OCI-LY7 (cell line): ENCODE results near the gene DDX19B. TPM values are rescaled to one million over a fixed set of nuclear protein-coding genes. Genes with fewer than 3 reads are reported as not detected.
A peak's percentile ranks its signal among the peaks of the same experiment; 100 is the strongest.

Experiments used
- BruUV-seq: library from RNA; stranded (reverse); fragments of 400-500 nt; replicated peaks from 2 replicates; lab custom pipeline; 2021; lab: Mats Ljungman, UMichigan
- CTCF ChIA-PET: fragments of 300-600 bp; sonication (Branson Sonifier 250); formaldehyde crosslinking; loops from one replicate; lab custom pipeline; 2022; ENCODE audit warnings: antibody characterized with exemption; ENCODE audit not compliant: unreplicated experiment; lab: Charles Lee
- POLR2A ChIA-PET: fragments of 300-600 bp; sonication (Branson Sonifier 250); formaldehyde crosslinking; loops from one replicate; lab custom pipeline; 2022; ENCODE audit warnings: antibody characterized with exemption; lab: Charles Lee
- DNase-seq: peaks from one replicate; pipeline ENCODE4 v3.0.0-alpha.2; 2015; ENCODE audit warnings: low spot score
- H2AFZ ChIP-seq: fragments of 200-600 bp; sonication (generic), shearing (Covaris generic); 2 replicates; pipeline ENCODE4 v1.6.1; 2014; ENCODE audit warnings: mild to moderate bottlenecking, antibody characterized with exemption, low read length, moderate library complexity
- H3K27ac ChIP-seq: fragments of 200-600 bp; sonication (generic); 2 replicates; pipeline ENCODE4 v1.5.1; 2014; ENCODE audit warnings: mixed run types, low read depth, mild to moderate bottlenecking, moderate library complexity, low read length, inconsistent platforms; ENCODE audit not compliant: poor library complexity, severe bottlenecking
- H3K36me3 ChIP-seq: fragments of 200-600 bp; sonication (generic); 2 replicates; pipeline ENCODE4 v1.6.1; 2014; ENCODE audit warnings: mild to moderate bottlenecking, antibody characterized with exemption, low read length, moderate library complexity, mixed read lengths; ENCODE audit not compliant: insufficient read depth
- H3K4me1 ChIP-seq: fragments of 200-600 bp; sonication (generic); 2 replicates; pipeline ENCODE4 v1.5.1; 2014; ENCODE audit warnings: mild to moderate bottlenecking, low read length; ENCODE audit not compliant: insufficient read depth, poor library complexity, severe bottlenecking
- H3K4me2 ChIP-seq: fragments of 200-600 bp; sonication (generic); 2 replicates; pipeline ENCODE4 v1.6.1; 2014; ENCODE audit warnings: mild to moderate bottlenecking, low read length
- H3K4me3 ChIP-seq: fragments of 200-600 bp; sonication (generic); 2 replicates; pipeline ENCODE4 v1.5.1; 2014; ENCODE audit warnings: mild to moderate bottlenecking, low read depth, low read length; ENCODE audit not compliant: poor library complexity, severe bottlenecking
- H3K79me2 ChIP-seq: fragments of 200-600 bp; sonication (generic); 2 replicates; pipeline ENCODE4 v1.6.1; 2016; ENCODE audit warnings: low read depth, mild to moderate bottlenecking, low read length, moderate library complexity, mixed read lengths; ENCODE audit not compliant: insufficient read depth
- H3K9me2 ChIP-seq: fragments of 200-600 bp; sonication (generic); 2 replicates; pipeline ENCODE4 v1.6.1; 2016; ENCODE audit warnings: mild to moderate bottlenecking, low read length, mixed read lengths; ENCODE audit not compliant: insufficient read depth
- H3K9me3 ChIP-seq: fragments of 200-600 bp; sonication (generic); 2 replicates; pipeline ENCODE4 v1.6.1; 2014; ENCODE audit warnings: mild to moderate bottlenecking, mixed run types, low read length, mixed read lengths
- H4K20me1 ChIP-seq: fragments of 200-600 bp; sonication (generic); 2 replicates; pipeline ENCODE4 v1.6.1; 2014; ENCODE audit warnings: mild to moderate bottlenecking, antibody characterized with exemption, low read length, moderate library complexity, mixed read lengths; ENCODE audit not compliant: insufficient read depth
- CTCF ChIP-seq: fragments of 200-600 bp; sonication (generic); conservative IDR thresholded peaks from 2 replicates; pipeline ENCODE4 v1.5.1; 2014; ENCODE audit warnings: mild to moderate bottlenecking, antibody characterized with exemption, low read length, moderate library complexity, mixed read lengths
- EZH2phosphoT487 ChIP-seq: fragments of 200-600 bp; sonication (generic); IDR thresholded peaks from 2 replicates; pipeline ENCODE4 v1.6.1; 2018; ENCODE audit warnings: low read depth, borderline replicate concordance, mild to moderate bottlenecking, mixed run types, antibody characterized with exemption, low read length, moderate library complexity, mixed read lengths
- intact Hi-C: fragments of 100-400 bp; cut with micrococcal nuclease; formaldehyde crosslinking; loops from one replicate; pipeline ENCODE4 v1.10.0; 2022; ENCODE audit not compliant: unreplicated experiment
- total RNA-seq, 2 experiments: library from RNA; depleted of rRNA in 1 of 2; stranded (reverse); fragments of >200 nt in 1 of 2; shearing (Covaris generic) in 1 of 2; gene quantifications; 2 replicates each; pipeline ENCODE4 v1.2.3, GENCODE V29; 2014 to 2022

DDX19B gene
- total RNA-seq, 2 experiments from 2014 or later, result 18.7 to 22.8 TPM

GRCh38 chr16:70250748-70251628, 48.0 kb upstream of the DDX19B start:
- Histone ChIP-seq H2AFZ (no peak overlapping the region), H3K4me2 (peak overlapping the region; percentile 93), H3K9me3 (no peaks in the 10 kb centered on the region), H3K27ac (peak overlapping the region; percentile 87), H3K36me3 (peaks cover 71% of the 10 kb centered on the region), H3K4me1 (peaks cover 11% of the 10 kb centered on the region), H3K79me2 (peaks cover 47% of the 10 kb centered on the region), H3K4me3 (peak overlapping the region; percentile 91), H4K20me1 (no peaks in the 10 kb centered on the region), H3K9me2 (no peaks in the 10 kb centered on the region)
- POLR2A ChIA-PET, result no interaction called here
- CTCF ChIA-PET, result interaction anchor here (0.6 kb wide), 1 partner anchor 48 kb away, joined by 3 read pairs; the partner anchor contains the start of gene DDX19B
- intact Hi-C loops, result no loop called here
- TF ChIP-seq CTCF (no peak), EZH2phosphoT487 (no peak)
- no TSS peak for BruUV-seq
- no peak for DNase-seq

- no peaks in the 10 kb centered on the region for H3K9me2 ChIP-seq
- no peak within 1 kb of the TSS for H2AFZ ChIP-seq
- peak; percentile 97 for DNase-seq
- H3K4me2 ChIP-seq, result peak within 1 kb of the TSS; percentile 93
- ChIA-PET POLR2A (no interaction called here), CTCF (interaction anchor here (0.6 kb wide), 1 partner anchor 47 kb away, joined by 3 read pairs; the partner anchor contains the start of gene DDX19B)
- peak within 1 kb of the TSS; percentile 91 for H3K4me3 ChIP-seq
- peaks cover 43% of the 10 kb centered on the region for H3K79me2 ChIP-seq
- H4K20me1 ChIP-seq, result no peaks in the 10 kb centered on the region
- TF ChIP-seq EZH2phosphoT487 (no peak), CTCF (peak; percentile 85)
- no TSS peak for BruUV-seq
- H3K27ac ChIP-seq, result peak within 1 kb of the TSS; percentile 87
- intact Hi-C loops, result no loop called here
- H3K36me3 ChIP-seq, result peaks cover 74% of the 10 kb centered on the region
- no peaks in the 10 kb centered on the region for H3K9me3 ChIP-seq
- H3K4me1 ChIP-seq, result peaks cover 11% of the 10 kb centered on the region
These were observed 47.2 kb upstream of the DDX19B start, which contains the start of gene EXOSC6 for GRCh38 chr16:70251629-70252354. Gene EXOSC6 (minus strand): TSS chr16:70251940. CDS start chr16:70251900, 40 bp downstream.
